HEK293 (cell line): ENCODE data around the gene CDR2L.

Experiments used
- CTCF ChIA-PET: fragments of 350-600 bp; formaldehyde crosslinking; extraction: SDS; loops from one replicate; lab custom pipeline; 2021; ENCODE audit warnings: antibody characterized with exemption; lab: Yijun Ruan, JAX
- POLR2A ChIA-PET: fragments of 300-600 bp; formaldehyde crosslinking; extraction: SDS; loops from one replicate; lab custom pipeline; 2020; ENCODE audit warnings: antibody characterized with exemption, inconsistent platforms; lab: Yijun Ruan, JAX
- H3K27ac ChIP-seq: fragments of 200-500 bp; sonication (Bioruptor generic); 2 replicates; pipeline ENCODE4 v1.5.1; 2014; ENCODE audit warnings: low read depth, low read length, control low read depth, inconsistent platforms; ENCODE audit errors: extremely low read depth
- H3K36me3 ChIP-seq, 2 experiments: fragments of 200-500 bp in 1 of 2; sonication (Bioruptor generic) in 1 of 2; 1 replicate in 1 of 2; 2 replicates in 1 of 2; pipeline ENCODE4 v1.5.1; 2014 to 2017; ENCODE audit warnings: inconsistent platforms in 2 of 2, low read length in 2 of 2; ENCODE audit not compliant: control insufficient read depth in 2 of 2, insufficient read depth in 1 of 2
- H3K4me1 ChIP-seq: fragments of 200-500 bp; sonication (Bioruptor generic); 2 replicates; pipeline ENCODE4 v1.5.1; 2014; ENCODE audit warnings: mild to moderate bottlenecking, low read length, inconsistent platforms; ENCODE audit not compliant: control insufficient read depth, insufficient read depth
- H3K4me3 ChIP-seq: 2 replicates; pipeline ENCODE4 v1.5.1; 2011; ENCODE audit warnings: low read depth, mild to moderate bottlenecking, control low read depth, low read length, moderate library complexity
- H3K9me3 ChIP-seq: fragments of 200-500 bp; sonication (Bioruptor generic); 2 replicates; pipeline ENCODE4 v1.5.1; 2014; ENCODE audit warnings: low read depth, low read length, inconsistent platforms; ENCODE audit not compliant: control insufficient read depth, insufficient read depth
- ATF2 ChIP-seq: fragments of 450-650 bp; formaldehyde crosslinking; IDR thresholded peaks from 2 replicates; pipeline ENCODE4 v1.5.1; 2016; ENCODE audit warnings: missing biosample characterization, missing genetic modification characterization, low read depth
- HOXC10 ChIP-seq: sonication (generic); formaldehyde crosslinking; IDR thresholded peaks from 2 replicates; pipeline ENCODE4 v1.8.1; 2023; ENCODE audit warnings: mild to moderate bottlenecking, missing genetic modification reagents
- KLF7 ChIP-seq: fragments of 450-650 bp; formaldehyde crosslinking; IDR thresholded peaks from 2 replicates; pipeline ENCODE4 v1.5.1; 2016; ENCODE audit warnings: missing biosample characterization, missing genetic modification characterization, borderline replicate concordance
- YY2 ChIP-seq: fragments of 450-650 bp; formaldehyde crosslinking; IDR thresholded peaks from 2 replicates; pipeline ENCODE4 v1.5.1; 2016; ENCODE audit warnings: missing biosample characterization, missing genetic modification characterization
- ZNF114 ChIP-seq: fragments of 450-650 bp; formaldehyde crosslinking; IDR thresholded peaks from 2 replicates; pipeline ENCODE4 v1.5.0; 2017; ENCODE audit warnings: missing biosample characterization, missing genetic modification characterization
- ZNF146 ChIP-seq: fragments of 450-650 bp; formaldehyde crosslinking; IDR thresholded peaks from 2 replicates; pipeline ENCODE4 v1.5.1; 2016; ENCODE audit warnings: missing biosample characterization, missing genetic modification characterization
- ZNF155 ChIP-seq: fragments of 450-650 bp; formaldehyde crosslinking; IDR thresholded peaks from 2 replicates; pipeline ENCODE4 v1.5.1; 2016; ENCODE audit warnings: missing biosample characterization, missing genetic modification characterization
- ZNF202 ChIP-seq: fragments of 450-650 bp; formaldehyde crosslinking; IDR thresholded peaks from 2 replicates; pipeline ENCODE4 v1.5.1; 2016; ENCODE audit warnings: missing biosample characterization, missing genetic modification characterization, borderline replicate concordance
- ZNF341 ChIP-seq: fragments of 450-650 bp; formaldehyde crosslinking; IDR thresholded peaks from 2 replicates; pipeline ENCODE4; 2016; ENCODE audit warnings: low read depth, missing biosample characterization, missing genetic modification characterization
- ZNF488 ChIP-seq: fragments of 450-650 bp; formaldehyde crosslinking; IDR thresholded peaks from 2 replicates; pipeline ENCODE4 v1.5.1; 2016; ENCODE audit warnings: missing biosample characterization, missing genetic modification characterization
- ZNF514 ChIP-seq: fragments of 450-650 bp; formaldehyde crosslinking; IDR thresholded peaks from 2 replicates; pipeline ENCODE4 v1.5.1; 2016; ENCODE audit warnings: missing biosample characterization, missing genetic modification characterization
- ZNF548 ChIP-seq: fragments of 450-650 bp; formaldehyde crosslinking; IDR thresholded peaks from 2 replicates; pipeline ENCODE4 v1.5.1; 2016; ENCODE audit warnings: missing biosample characterization, missing genetic modification characterization
- ZNF629 ChIP-seq: fragments of 450-650 bp; formaldehyde crosslinking; IDR thresholded peaks from 2 replicates; pipeline ENCODE4 v1.5.1; 2017; ENCODE audit warnings: missing biosample characterization, missing genetic modification characterization
- ZNF747 ChIP-seq: fragments of 450-650 bp; formaldehyde crosslinking; IDR thresholded peaks from 2 replicates; pipeline ENCODE4 v1.5.1; 2016; ENCODE audit warnings: missing biosample characterization, missing genetic modification characterization
- ZNF792 ChIP-seq: fragments of 450-650 bp; formaldehyde crosslinking; IDR thresholded peaks from 2 replicates; pipeline ENCODE4 v1.5.1; 2016; ENCODE audit warnings: missing biosample characterization, missing genetic modification characterization
- TF ChIP-seq, protein P1 (sequence below): fragments of 450-650 bp; formaldehyde crosslinking; IDR thresholded peaks from 2 replicates; pipeline ENCODE4 v1.5.1; 2016; ENCODE audit warnings: missing biosample characterization, missing genetic modification characterization
- TF ChIP-seq, protein P2 (sequence below): fragments of 450-650 bp; formaldehyde crosslinking; IDR thresholded peaks from 2 replicates; pipeline ENCODE4 v1.5.0; 2017; ENCODE audit warnings: missing biosample characterization, missing genetic modification characterization, borderline replicate concordance
- TF ChIP-seq, protein P3 (sequence below): fragments of 450-650 bp; formaldehyde crosslinking; conservative IDR thresholded peaks from 2 replicates; pipeline ENCODE4 v1.5.1; 2016; ENCODE audit warnings: low read depth, missing biosample characterization, missing genetic modification characterization

Gene CDR2L

DNA sequence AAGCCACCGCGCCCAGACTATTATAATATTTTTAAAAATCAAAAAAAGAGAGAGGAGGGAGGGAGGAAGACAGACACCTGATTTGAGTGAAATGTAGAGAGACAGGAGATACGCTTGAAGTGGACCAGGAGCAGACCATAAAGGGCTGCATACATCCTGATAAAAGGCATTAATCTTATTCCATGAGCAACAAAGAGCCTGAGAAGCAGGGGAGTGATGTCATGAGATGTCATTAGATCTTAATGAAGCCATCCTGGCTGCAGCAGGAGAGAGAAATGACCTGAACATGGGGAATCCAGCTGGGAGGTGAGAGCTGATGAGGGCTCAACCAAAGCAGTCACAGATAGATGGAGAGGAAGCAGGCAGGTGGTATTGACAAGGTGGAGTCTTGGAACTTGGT, 9.6 kb upstream of the CDR2L start:
- Histone ChIP-seq H3K27ac (no peak overlapping the region), H3K9me3 (no peaks in the 10 kb centered on the region), H3K4me3 (no peak overlapping the region), H3K4me1 (no peaks in the 10 kb centered on the region), H3K36me3 (no peaks in the 10 kb centered on the region)
- ChIA-PET POLR2A (no interaction called here), CTCF (interaction anchor here (0.7 to 2.3 kb wide), 2 partner anchors 16 to 19 kb away, joined by 3 to 15 read pairs; no protein-coding TSS in a partner anchor)
- TF ChIP-seq ZNF629, result peak; percentile 67
- TF ChIP-seq, protein P1, sequence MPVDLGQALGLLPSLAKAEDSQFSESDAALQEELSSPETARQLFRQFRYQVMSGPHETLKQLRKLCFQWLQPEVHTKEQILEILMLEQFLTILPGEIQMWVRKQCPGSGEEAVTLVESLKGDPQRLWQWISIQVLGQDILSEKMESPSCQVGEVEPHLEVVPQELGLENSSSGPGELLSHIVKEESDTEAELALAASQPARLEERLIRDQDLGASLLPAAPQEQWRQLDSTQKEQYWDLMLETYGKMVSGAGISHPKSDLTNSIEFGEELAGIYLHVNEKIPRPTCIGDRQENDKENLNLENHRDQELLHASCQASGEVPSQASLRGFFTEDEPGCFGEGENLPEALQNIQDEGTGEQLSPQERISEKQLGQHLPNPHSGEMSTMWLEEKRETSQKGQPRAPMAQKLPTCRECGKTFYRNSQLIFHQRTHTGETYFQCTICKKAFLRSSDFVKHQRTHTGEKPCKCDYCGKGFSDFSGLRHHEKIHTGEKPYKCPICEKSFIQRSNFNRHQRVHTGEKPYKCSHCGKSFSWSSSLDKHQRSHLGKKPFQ, result no peak
- no peak for TF ChIP-seq ATF2 (tag by site-specific recombination)

DNA sequence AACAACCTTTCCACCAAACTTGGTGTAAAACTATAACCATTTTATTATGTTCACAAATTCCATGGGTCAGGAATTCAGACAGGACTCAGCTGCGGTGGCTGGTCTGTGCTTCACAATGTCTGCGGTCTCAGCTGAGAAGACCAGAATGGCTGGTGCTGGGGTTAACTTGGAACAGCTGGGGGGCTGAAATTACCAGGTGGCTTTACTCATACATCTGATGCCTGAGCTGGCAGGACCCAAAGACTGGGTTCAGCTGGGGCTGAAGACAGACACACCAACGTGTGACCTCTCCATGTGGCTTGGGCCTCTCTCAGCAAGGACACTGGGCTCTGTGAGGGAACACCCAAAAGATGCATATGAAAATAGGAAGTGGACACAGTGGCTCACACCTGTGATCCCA, 9.2 kb upstream of the CDR2L start:
- no peaks in the 10 kb centered on the region for H3K36me3 ChIP-seq
- POLR2A ChIA-PET, result no interaction called here
- H3K4me3 ChIP-seq, result no peak overlapping the region
- CTCF ChIA-PET, result interaction anchor here (0.7 to 2.3 kb wide), 2 partner anchors 17 to 20 kb away, joined by 3 to 15 read pairs; no protein-coding TSS in a partner anchor
- H3K27ac ChIP-seq, result no peak overlapping the region
- no peaks in the 10 kb centered on the region for H3K9me3 ChIP-seq
- peaks cover 2% of the 10 kb centered on the region; the same call in 1 of the 2 replicates for H3K4me1 ChIP-seq
- TF ChIP-seq ZNF341 (no peak), YY2 (tag by site-specific recombination) (no peak), ZNF747 (tag by site-specific recombination) (no peak), KLF7 (tag by site-specific recombination) (no peak), ZNF548 (tag by site-specific recombination) (no peak), ZNF488 (no peak), ZNF114 (tag by site-specific recombination) (no peak), HOXC10 (CRISPR knock-in tag) (no peak), ZNF146 (tag by site-specific recombination) (no peak), ZNF202 (no peak), ZNF155 (no peak), ZNF792 (tag by site-specific recombination) (no peak), ZNF514 (tag by site-specific recombination) (no peak)
- TF ChIP-seq, protein P2, sequence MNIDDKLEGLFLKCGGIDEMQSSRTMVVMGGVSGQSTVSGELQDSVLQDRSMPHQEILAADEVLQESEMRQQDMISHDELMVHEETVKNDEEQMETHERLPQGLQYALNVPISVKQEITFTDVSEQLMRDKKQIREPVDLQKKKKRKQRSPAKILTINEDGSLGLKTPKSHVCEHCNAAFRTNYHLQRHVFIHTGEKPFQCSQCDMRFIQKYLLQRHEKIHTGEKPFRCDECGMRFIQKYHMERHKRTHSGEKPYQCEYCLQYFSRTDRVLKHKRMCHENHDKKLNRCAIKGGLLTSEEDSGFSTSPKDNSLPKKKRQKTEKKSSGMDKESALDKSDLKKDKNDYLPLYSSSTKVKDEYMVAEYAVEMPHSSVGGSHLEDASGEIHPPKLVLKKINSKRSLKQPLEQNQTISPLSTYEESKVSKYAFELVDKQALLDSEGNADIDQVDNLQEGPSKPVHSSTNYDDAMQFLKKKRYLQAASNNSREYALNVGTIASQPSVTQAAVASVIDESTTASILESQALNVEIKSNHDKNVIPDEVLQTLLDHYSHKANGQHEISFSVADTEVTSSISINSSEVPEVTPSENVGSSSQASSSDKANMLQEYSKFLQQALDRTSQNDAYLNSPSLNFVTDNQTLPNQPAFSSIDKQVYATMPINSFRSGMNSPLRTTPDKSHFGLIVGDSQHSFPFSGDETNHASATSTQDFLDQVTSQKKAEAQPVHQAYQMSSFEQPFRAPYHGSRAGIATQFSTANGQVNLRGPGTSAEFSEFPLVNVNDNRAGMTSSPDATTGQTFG, result no peak
- TF ChIP-seq, protein P3, sequence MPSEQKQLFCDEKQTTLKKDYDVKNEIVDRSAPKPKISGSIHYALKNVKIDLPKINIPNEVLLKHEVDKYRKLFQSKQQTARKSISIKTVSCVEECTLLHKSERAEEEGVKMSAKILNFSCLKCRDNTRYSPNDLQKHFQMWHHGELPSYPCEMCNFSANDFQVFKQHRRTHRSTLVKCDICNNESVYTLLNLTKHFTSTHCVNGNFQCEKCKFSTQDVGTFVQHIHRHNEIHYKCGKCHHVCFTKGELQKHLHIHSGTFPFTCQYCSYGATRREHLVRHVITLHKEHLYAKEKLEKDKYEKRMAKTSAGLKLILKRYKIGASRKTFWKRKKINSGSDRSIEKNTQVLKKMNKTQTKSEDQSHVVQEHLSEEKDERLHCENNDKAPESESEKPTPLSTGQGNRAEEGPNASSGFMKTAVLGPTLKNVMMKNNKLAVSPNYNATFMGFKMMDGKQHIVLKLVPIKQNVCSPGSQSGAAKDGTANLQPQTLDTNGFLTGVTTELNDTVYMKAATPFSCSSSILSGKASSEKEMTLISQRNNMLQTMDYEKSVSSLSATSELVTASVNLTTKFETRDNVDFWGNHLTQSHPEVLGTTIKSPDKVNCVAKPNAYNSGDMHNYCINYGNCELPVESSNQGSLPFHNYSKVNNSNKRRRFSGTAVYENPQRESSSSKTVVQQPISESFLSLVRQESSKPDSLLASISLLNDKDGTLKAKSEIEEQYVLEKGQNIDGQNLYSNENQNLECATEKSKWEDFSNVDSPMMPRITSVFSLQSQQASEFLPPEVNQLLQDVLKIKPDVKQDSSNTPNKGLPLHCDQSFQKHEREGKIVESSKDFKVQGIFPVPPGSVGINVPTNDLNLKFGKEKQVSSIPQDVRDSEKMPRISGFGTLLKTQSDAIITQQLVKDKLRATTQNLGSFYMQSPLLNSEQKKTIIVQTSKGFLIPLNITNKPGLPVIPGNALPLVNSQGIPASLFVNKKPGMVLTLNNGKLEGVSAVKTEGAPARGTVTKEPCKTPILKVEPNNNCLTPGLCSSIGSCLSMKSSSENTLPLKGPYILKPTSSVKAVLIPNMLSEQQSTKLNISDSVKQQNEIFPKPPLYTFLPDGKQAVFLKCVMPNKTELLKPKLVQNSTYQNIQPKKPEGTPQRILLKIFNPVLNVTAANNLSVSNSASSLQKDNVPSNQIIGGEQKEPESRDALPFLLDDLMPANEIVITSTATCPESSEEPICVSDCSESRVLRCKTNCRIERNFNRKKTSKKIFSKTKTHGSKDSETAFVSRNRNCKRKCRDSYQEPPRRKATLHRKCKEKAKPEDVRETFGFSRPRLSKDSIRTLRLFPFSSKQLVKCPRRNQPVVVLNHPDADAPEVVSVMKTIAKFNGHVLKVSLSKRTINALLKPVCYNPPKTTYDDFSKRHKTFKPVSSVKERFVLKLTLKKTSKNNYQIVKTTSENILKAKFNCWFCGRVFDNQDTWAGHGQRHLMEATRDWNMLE (tag by site-specific recombination), result no peak
